ENCODE data around the gene CARMIL1. TPM values are rescaled to one million over a fixed set of nuclear protein-coding genes. Genes with fewer than 3 reads are reported as not detected.
"Not testable (repeated sequence)": the region's sequence is repeated elsewhere in the genome, so short reads cannot be mapped to it uniquely, and the experiment has no call there.

Gene CARMIL1
- total and polyA plus RNA-seq, 10 of the 15 experiments (the other 5 are each of a cell fraction or from before 2014, with no cell fraction given) = 6.4 to 18.1 (median 10.3) TPM

GRCh38 chr6:25442898-25443297 lies 163.7 kb downstream of the CARMIL1 start (continued):
- TF ChIP-seq STAT3 (IDR thresholded peaks at IDR 0.05; ENCODE audit: low read depth, low read length) (no peak), PAX8 (IDR thresholded peaks at IDR 0.05) (no peak), NR2C2 (IDR thresholded peaks at IDR 0.05; ENCODE audit: borderline replicate concordance, control insufficient read depth, insufficient read length, low read depth) (no peak), BMI1 (IDR thresholded peaks at IDR 0.05; ENCODE audit: borderline replicate concordance) (no peak), BHLHE40 (IDR thresholded peaks at IDR 0.05; ENCODE audit: borderline replicate concordance in 1 of 2, low read depth in 2 of 2, low read length in 1 of 2) (no peak), SMAD1 (IDR thresholded peaks at IDR 0.05; ENCODE audit: low read depth, partially characterized antibody) (no peak)
- TF ChIP-seq, protein P1, sequence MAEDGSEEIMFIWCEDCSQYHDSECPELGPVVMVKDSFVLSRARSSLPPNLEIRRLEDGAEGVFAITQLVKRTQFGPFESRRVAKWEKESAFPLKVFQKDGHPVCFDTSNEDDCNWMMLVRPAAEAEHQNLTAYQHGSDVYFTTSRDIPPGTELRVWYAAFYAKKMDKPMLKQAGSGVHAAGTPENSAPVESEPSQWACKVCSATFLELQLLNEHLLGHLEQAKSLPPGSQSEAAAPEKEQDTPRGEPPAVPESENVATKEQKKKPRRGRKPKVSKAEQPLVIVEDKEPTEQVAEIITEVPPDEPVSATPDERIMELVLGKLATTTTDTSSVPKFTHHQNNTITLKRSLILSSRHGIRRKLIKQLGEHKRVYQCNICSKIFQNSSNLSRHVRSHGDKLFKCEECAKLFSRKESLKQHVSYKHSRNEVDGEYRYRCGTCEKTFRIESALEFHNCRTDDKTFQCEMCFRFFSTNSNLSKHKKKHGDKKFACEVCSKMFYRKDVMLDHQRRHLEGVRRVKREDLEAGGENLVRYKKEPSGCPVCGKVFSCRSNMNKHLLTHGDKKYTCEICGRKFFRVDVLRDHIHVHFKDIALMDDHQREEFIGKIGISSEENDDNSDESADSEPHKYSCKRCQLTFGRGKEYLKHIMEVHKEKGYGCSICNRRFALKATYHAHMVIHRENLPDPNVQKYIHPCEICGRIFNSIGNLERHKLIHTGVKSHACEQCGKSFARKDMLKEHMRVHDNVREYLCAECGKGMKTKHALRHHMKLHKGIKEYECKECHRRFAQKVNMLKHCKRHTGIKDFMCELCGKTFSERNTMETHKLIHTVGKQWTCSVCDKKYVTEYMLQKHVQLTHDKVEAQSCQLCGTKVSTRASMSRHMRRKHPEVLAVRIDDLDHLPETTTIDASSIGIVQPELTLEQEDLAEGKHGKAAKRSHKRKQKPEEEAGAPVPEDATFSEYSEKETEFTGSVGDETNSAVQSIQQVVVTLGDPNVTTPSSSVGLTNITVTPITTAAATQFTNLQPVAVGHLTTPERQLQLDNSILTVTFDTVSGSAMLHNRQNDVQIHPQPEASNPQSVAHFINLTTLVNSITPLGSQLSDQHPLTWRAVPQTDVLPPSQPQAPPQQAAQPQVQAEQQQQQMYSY (CRISPR knock-in tag; IDR thresholded peaks at IDR 0.05) = no peak
- TF ChIP-seq, protein P2, sequence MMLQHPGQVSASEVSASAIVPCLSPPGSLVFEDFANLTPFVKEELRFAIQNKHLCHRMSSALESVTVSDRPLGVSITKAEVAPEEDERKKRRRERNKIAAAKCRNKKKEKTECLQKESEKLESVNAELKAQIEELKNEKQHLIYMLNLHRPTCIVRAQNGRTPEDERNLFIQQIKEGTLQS (IDR thresholded peaks at IDR 0.05; ENCODE audit: borderline replicate concordance, extremely low read depth, low read depth, low read length) = no peak
- TF ChIP-seq, protein P3, sequence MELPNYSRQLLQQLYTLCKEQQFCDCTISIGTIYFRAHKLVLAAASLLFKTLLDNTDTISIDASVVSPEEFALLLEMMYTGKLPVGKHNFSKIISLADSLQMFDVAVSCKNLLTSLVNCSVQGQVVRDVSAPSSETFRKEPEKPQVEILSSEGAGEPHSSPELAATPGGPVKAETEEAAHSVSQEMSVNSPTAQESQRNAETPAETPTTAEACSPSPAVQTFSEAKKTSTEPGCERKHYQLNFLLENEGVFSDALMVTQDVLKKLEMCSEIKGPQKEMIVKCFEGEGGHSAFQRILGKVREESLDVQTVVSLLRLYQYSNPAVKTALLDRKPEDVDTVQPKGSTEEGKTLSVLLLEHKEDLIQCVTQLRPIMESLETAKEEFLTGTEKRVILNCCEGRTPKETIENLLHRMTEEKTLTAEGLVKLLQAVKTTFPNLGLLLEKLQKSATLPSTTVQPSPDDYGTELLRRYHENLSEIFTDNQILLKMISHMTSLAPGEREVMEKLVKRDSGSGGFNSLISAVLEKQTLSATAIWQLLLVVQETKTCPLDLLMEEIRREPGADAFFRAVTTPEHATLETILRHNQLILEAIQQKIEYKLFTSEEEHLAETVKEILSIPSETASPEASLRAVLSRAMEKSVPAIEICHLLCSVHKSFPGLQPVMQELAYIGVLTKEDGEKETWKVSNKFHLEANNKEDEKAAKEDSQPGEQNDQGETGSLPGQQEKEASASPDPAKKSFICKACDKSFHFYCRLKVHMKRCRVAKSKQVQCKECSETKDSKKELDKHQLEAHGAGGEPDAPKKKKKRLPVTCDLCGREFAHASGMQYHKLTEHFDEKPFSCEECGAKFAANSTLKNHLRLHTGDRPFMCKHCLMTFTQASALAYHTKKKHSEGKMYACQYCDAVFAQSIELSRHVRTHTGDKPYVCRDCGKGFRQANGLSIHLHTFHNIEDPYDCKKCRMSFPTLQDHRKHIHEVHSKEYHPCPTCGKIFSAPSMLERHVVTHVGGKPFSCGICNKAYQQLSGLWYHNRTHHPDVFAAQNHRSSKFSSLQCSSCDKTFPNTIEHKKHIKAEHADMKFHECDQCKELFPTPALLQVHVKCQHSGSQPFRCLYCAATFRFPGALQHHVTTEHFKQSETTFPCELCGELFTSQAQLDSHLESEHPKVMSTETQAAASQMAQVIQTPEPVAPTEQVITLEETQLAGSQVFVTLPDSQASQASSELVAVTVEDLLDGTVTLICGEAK (IDR thresholded peaks at IDR 0.05; ENCODE audit: borderline replicate concordance) = no peak
- TF ChIP-seq, protein P4, sequence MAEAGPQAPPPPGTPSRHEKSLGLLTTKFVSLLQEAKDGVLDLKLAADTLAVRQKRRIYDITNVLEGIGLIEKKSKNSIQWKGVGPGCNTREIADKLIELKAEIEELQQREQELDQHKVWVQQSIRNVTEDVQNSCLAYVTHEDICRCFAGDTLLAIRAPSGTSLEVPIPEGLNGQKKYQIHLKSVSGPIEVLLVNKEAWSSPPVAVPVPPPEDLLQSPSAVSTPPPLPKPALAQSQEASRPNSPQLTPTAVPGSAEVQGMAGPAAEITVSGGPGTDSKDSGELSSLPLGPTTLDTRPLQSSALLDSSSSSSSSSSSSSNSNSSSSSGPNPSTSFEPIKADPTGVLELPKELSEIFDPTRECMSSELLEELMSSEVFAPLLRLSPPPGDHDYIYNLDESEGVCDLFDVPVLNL (IDR thresholded peaks at IDR 0.05; ENCODE audit: low read depth, low read length) = no peak

DNA sequence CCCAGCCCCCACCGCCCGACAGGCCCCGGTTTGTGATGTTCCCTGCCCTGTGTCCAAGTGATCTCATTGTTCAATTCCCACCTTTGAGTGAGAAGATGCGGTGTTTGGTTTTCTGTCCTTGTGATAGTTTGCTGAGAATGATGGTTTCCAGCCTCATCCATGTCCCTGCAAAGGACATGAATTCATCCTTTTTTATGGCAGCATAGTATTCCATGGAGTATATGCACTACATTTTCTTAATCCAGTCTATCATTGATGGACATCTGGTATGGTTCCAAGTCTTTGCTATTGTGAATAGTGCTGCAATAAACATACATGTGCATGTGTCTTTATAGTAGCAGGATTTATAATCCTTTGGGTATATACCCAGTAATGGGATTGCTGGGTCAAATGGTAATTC lies 165.3 kb downstream of the CARMIL1 start:
- H4K20me1 ChIP-seq (ENCODE audit: control insufficient read depth, insufficient read depth); H3K9me3 ChIP-seq (replicated peaks; ENCODE audit: control insufficient read depth, insufficient read depth, low read length); DNase-seq (ENCODE audit: low read depth, low spot score); in situ Hi-C loops (cut with MboI); H3K4me1 ChIP-seq (ENCODE audit: control insufficient read depth, insufficient read depth, low read length); H3K27me3 ChIP-seq (replicated peaks in 1 of 2; ENCODE audit: control insufficient read depth in 2 of 2, insufficient read depth in 2 of 2, low read length in 1 of 2); H3K4me2 ChIP-seq (ENCODE audit: control insufficient read depth, insufficient read depth); H3K79me2 ChIP-seq (ENCODE audit: control insufficient read depth, insufficient read depth, low read length); BruUV-seq (replicated peaks); ATAC-seq; H3K27ac ChIP-seq (ENCODE audit: control insufficient read depth, insufficient read depth); H3K9ac ChIP-seq (ENCODE audit: control insufficient read depth, insufficient read depth, low read length); SMC1A ChIA-PET (ENCODE audit: uncharacterized antibody, unreplicated experiment); intact Hi-C loops (cut with micrococcal nuclease; ENCODE audit: unreplicated experiment); H3K36me3 ChIP-seq (ENCODE audit: control insufficient read depth in 2 of 2, insufficient read depth in 2 of 2, low read length in 1 of 2); H3K4me3 ChIP-seq; POLR2A ChIA-PET; RAD21 ChIA-PET (ENCODE audit: unreplicated experiment); FAIRE-seq; CTCF ChIA-PET; H2AFZ ChIP-seq (ENCODE audit: control insufficient read depth, low read depth, low read length): not testable (repeated sequence)
- WGBS (ENCODE audit: insufficient coverage, insufficient replicate concordance, low lambda C conversion rate, missing lambda C conversion rate) = 48% methylated on average over 4 of the region's 4 CpGs
